Activated CD8-positive, alpha-beta memory T cell treated with anti-CD3 and anti-CD28 coated beads, Interleukin-2, amount 50 U/mL, for 48 hours (primary cell): ENCODE data around the gene ZNF513.
A peak's percentile ranks its signal among the peaks of the same experiment; 100 is the strongest.
"Not testable (repeated sequence)": the region's sequence is repeated elsewhere in the genome, so short reads cannot be mapped to it uniquely, and the experiment has no call there.

Experiments used
- DNase-seq: peaks from one replicate; pipeline ENCODE4 v3.0.0-alpha.2; 2020

ZNF513 gene, protein sequence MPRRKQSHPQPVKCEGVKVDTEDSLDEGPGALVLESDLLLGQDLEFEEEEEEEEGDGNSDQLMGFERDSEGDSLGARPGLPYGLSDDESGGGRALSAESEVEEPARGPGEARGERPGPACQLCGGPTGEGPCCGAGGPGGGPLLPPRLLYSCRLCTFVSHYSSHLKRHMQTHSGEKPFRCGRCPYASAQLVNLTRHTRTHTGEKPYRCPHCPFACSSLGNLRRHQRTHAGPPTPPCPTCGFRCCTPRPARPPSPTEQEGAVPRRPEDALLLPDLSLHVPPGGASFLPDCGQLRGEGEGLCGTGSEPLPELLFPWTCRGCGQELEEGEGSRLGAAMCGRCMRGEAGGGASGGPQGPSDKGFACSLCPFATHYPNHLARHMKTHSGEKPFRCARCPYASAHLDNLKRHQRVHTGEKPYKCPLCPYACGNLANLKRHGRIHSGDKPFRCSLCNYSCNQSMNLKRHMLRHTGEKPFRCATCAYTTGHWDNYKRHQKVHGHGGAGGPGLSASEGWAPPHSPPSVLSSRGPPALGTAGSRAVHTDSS

DNA sequence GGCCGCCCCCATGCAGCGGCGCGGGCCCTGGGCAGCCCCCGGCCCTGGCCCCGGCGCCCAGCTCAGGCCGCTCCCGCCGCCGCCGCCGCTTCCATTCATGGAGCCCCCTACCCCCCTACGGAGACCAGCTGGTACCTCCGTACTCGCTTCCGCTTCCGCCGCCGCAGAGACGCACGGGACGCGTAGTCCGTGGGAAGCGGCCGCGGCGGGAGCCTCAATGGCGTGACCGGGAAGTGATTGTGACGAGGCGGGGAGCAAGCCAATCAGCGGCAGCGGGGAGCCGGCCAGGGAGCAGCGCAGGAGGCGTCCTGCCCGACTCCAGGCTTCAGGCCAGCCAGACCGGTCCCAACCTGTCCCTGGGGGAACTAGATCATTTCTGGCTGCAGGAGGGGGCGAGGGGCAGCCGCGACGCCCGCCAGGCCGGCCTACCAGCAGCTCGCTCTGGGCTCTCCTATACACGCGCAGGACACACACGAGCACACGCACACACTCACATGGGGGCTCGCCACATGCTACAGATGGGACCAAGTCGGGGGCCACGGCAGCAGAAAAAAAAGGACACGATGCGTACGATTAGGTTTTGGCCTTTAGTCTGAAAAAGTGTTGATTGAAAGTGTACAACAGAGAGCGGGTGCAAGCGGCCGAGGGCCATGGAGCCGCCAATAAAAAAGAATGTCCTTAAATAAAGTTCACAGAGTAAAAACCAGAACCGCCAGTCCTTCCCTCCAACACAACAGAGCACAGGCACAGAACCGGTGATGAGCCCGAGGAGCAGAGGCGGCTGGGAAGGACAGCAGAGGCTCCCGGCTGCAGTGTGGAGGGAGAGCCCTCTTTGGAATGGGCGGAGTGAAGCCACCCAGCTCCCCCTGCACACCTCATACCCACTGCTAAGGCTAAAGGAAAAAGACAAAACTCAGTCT, at the start of gene ZNF513:
Gene ZNF513 (minus strand): TSS at position 109 of the 920 bp plus-strand sequence. CDS start 208 bp downstream, outside the sequence.
- peak; percentile 95 for DNase-seq

GRCh38 chr2:27428978-27429541, 48.5 kb upstream of the ZNF513 start:
- DNase-seq: peak; percentile 87

DNA sequence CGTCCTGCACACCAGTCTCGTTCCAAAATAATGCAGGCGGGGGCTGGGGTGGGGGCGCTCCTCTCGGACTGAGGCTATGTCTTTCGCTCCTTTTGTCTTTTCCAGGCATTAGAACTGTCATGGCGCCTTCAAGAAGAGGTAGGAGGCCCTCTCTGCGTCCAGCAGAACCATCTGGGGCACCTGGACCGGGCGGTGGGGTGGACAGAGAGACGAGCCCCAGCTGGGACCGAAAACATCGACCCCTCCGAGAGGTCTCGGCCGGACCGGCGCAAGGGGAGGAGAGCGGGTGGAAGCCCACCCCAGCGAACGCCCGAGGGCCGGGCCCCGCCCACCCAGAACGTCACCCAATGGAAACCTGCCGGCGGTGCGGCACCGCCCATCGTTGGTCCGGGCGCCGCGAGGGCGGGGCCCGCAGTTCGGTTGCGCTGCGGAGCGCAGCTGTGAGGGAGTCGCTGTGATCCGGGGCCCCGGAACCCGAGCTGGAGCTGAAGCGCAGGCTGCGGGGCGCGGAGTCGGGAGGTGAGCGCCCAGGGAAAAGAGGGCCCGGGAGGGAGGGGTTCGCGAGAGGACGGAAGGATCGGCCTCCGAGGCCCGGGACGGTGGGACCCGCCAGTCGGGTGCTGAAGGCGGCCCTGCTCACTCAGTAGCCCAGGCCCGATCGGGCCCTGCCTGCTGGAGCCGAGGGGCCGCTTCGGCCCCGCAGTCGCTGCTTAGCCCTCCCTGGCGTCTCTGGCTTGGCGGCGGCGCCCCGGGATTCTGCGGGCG, 47.9 kb upstream of the ZNF513 start, which contains the start of gene NRBP1:
Gene NRBP1 (plus strand): TSS at position 419 of the 765 bp plus-strand sequence. CDS start 4,643 bp downstream, outside the sequence.
- DNase-seq: peak; percentile 97

DNA sequence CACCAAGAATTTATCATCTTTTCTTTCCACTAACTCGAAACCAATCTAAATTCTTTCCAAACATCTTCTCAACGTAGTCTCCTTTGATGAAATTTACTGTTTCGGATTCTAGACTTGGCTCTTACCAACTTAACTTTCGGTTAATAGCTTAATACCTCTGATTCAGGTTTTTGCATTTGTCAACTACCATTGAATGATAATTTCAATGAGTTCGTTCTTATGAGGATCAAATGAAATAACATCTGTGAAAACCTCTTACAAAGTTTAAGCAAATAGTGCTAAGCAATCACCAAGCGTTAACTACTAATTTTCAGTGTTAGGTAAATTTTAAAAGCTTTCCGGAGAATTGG, 47.3 kb upstream of the ZNF513 start:
- no peak for DNase-seq

DNA sequence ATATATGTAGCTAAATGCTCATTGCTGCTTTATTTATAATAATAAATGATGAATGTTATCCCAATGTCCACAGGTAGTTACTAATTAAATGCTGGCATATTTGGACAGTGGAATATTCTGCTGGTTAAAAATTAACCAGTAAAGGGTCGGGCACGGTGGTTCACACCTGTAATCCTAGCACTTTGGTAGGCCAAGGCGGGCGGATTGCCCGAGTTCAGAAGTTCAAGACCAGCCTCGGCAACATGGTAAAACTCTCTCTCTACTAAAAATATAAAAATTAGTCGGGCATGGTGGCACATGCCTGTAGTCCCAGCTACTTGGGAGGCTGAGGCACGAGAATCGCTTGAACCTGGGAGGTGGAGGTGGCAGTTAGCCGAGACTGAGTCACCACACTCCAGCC, 44.5 kb upstream of the ZNF513 start:
- DNase-seq: not testable (repeated sequence)

GRCh38 chr2:27422958-27423357, 42.4 kb upstream of the ZNF513 start:
- no peak for DNase-seq

GRCh38 chr2:27421660-27422250, 41.2 kb upstream of the ZNF513 start:
- peak; percentile 8 for DNase-seq

DNA sequence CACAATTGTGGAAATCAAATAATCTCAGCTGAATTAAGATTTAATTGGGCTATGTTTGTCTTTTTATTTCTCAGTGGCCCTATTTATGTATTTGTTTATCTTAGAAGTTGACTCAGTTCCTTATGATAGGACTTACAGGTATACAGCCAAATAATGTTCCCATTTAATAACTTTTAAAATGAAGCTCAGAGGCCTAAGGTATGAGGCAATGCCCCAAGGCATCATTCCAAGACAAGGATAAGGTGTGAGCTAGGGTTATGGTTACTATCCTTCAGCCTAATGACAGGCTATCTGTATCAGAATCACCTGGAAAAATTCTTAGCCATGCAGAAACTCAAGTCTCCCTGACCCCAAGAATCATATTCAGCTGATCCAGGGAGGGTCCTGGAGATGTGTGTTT, 40.5 kb upstream of the ZNF513 start:
- DNase-seq: no peak

DNA sequence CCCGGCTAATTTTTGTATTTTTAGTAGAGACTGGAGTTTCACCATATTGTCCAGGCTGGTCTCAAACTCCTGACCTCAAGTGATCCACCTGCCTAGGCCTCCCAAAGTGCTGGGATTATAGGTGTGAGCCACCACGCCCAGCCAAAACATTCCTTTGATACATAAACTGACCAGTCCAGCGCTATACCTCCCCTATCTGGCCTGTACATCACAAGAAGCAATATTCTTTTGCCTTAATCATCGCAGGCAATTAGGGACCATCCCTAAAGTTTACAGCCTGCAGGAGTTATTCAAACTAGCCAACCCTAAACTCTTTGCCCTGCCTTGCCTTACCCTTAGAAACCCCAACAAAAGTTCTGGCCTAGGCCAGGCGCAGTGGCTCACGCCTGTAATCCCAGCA, 35.6 kb upstream of the ZNF513 start:
- no peak for DNase-seq

- DNase-seq: no peak
These were observed 32.1 kb upstream of the ZNF513 start for GRCh38 chr2:27412419-27413152.

GRCh38 chr2:27409321-27410073, 29.0 kb upstream of the ZNF513 start, which contains the start of gene PPM1G:
Gene PPM1G, minus strand, starts transcription at chr2:27409591. Its CDS starts 169 bp downstream, at chr2:27409422.
- DNase-seq: peak; percentile 99

DNA sequence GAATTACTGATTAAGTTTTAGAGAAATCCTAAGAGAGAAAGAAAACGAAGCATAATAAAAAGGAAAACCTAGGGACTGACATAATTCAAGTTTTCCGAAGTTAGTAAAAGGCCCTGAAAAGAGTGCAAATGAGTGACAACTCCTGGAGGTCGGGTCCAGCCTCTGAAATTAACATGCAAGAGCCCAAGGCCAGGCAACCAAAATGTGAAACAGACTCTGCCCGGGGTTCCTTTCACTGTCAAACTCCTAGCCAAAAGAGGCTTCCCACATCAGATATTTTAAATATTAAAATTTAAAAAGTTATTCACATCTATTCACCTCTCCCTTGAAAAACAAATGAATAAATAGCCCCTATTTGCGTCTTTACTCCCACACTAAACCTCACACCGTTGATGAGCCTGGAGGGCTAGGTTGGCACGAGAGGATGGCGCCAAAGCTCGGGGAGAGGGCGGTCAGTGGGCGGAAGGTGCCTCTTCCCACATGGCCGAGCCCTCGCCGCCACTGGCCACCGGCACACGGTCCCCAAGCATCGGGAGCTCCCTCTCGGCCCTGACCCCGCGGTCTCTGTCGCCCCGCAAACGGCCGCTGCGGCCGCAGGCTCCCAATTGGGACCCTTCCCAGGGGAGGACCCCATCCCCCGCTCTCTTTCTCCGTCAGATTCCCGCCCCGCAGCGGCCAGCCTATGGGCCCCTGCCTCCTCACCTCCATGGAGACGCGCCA, 28.2 kb upstream of the ZNF513 start:
- no peak for DNase-seq

DNA sequence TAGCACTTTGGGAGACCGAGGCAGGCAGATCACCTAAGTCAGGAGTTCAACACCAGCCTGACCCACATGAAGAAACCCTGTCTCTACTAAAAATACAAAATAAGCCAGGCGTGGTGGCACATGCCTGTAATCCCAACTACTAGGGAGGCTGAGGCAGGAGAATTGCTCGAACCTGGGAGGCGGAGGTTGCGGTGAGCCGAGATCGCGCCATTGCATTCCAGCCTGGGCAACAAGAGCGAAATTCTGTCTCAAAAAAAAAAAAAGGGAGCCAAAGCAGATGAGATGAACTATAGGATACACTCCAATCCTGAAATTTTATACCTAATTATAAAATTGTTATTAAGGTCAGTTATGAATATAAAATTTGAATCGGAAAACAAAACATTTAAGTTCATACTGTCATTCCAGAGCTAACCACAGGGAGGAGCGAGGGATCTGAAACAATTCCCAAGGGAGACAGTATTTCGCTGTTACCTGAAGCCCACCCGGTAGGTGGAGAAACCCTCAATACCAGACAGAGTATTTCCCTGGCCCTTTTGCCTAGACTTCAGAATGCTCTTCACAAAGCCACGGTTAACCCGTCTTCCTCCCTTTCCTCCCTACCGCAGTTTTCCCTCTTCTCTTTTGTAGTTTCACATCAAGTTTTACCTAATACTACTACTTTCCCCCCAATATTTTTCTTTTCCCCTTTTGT, 27.4 kb upstream of the ZNF513 start:
- no peak for DNase-seq

- DNase-seq: no peak
These were observed 20.0 kb upstream of the ZNF513 start for GRCh38 chr2:27400348-27401135.

DNA sequence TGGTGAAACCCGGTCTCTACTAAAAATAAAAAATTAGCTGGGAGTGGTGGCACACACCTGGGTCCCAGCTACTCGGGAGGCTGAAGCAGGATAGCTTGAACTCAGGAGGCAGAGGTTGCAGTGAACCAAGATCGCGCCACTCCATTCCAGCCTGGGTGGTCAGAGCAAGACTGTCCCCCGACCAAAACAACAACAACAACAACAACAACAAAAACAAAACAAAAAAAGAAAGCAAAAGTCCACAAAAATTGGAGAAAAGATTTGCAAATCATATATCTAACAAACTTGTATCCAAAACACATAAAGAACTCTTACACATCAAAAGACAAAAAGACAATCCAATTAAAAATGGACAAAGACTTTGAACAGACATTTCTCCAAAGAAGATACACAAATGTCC, 18.4 kb upstream of the ZNF513 start:
- no peak for DNase-seq

GRCh38 chr2:27393225-27393624, 12.7 kb upstream of the ZNF513 start:
- DNase-seq: no peak

- no peak for DNase-seq
These were observed 10.5 kb upstream of the ZNF513 start for GRCh38 chr2:27390822-27391679.
